HCT116 (cell line): Measurements from ENCODE around the gene PPP1R3E.

Source experiments
- EZH2 ChIP-seq: fragments of 200-600 bp; sonication (generic); IDR thresholded peaks from 2 replicates; pipeline ENCODE4 v1.6.1; 2017; ENCODE audit warnings: antibody characterized with exemption, mixed run types
- POLR2AphosphoS5 ChIP-seq: IDR thresholded peaks from 2 replicates; pipeline ENCODE4 v1.6.1; 2011; ENCODE audit warnings: mild to moderate bottlenecking, low read depth, low read length, moderate library complexity
- SRF ChIP-seq: IDR thresholded peaks from 2 replicates; pipeline ENCODE4 v1.6.1; 2012; ENCODE audit warnings: low read depth
- TF ChIP-seq, protein P1 (sequence below), 3 experiments: fragments of 200-600 bp in 1 of 3; sonication (generic) in 1 of 3; IDR thresholded peaks in 2 of 3; conservative IDR thresholded peaks in 1 of 3; 2 replicates each; pipeline ENCODE4 v1.5.1; 2012 to 2017; ENCODE audit warnings: low read depth in 2 of 3, low read length in 2 of 3, antibody characterized with exemption in 1 of 3, borderline replicate concordance in 1 of 3, control low read depth in 1 of 3, mild to moderate bottlenecking in 1 of 3, mixed read lengths in 1 of 3, mixed run types in 1 of 3, moderate library complexity in 1 of 3; ENCODE audit not compliant: insufficient read depth in 1 of 3

DNA sequence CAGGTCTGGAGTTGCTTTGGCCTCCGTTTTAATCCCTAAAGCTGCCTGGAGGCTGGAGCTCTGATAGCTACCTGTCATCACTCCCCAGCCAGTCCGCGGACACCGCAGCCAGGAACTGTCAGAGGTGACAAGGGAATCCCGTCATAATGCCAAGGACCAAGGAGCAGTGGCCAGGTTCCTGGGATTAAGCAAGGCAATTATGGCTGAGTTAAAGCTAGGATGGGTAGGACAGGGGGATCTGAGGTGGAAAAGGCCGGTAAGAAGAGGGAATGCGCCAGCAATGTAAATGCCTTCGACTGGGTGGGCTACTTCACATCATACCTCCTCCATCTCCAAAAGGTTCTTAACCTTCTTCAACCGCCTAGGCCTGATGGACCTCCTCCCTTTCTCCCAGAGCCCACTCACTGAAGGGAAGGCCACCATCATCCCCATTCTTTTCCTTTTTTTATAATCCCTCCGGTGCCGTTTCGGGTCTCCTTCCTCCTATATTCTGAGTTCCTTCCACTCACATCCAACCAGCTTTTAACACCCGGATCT lies 1.9 kb downstream of the PPP1R3E start:
- TF ChIP-seq, protein P1, sequence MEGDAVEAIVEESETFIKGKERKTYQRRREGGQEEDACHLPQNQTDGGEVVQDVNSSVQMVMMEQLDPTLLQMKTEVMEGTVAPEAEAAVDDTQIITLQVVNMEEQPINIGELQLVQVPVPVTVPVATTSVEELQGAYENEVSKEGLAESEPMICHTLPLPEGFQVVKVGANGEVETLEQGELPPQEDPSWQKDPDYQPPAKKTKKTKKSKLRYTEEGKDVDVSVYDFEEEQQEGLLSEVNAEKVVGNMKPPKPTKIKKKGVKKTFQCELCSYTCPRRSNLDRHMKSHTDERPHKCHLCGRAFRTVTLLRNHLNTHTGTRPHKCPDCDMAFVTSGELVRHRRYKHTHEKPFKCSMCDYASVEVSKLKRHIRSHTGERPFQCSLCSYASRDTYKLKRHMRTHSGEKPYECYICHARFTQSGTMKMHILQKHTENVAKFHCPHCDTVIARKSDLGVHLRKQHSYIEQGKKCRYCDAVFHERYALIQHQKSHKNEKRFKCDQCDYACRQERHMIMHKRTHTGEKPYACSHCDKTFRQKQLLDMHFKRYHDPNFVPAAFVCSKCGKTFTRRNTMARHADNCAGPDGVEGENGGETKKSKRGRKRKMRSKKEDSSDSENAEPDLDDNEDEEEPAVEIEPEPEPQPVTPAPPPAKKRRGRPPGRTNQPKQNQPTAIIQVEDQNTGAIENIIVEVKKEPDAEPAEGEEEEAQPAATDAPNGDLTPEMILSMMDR (IDR thresholded peaks at IDR 0.05 in 2 of 3, conservative IDR thresholded peaks at IDR 0.05 in 1 of 3; ENCODE audit: borderline replicate concordance in 1 of 3, insufficient read depth in 1 of 3, low read depth in 2 of 3, low read length in 2 of 3): no peak
- TF ChIP-seq POLR2AphosphoS5 (no peak), SRF (no peak), EZH2 (no peak)
